NB4 (cell line): ENCODE measurements around the gene SMAD2.

Source experiments
- DNase-seq: peaks from one replicate; pipeline ENCODE4 v3.0.0; 2010; ENCODE audit warnings: low read depth
- H3K4me3 ChIP-seq: one replicate; pipeline ENCODE4 v1.5.1; 2011; ENCODE audit warnings: mild to moderate bottlenecking, low read depth, low read length, moderate library complexity
- MYC ChIP-seq: IDR thresholded peaks from 2 replicates; pipeline ENCODE4 v1.6.1; 2011; ENCODE audit warnings: low read depth, low read length
- POLR2A ChIP-seq: IDR thresholded peaks from 2 replicates; pipeline ENCODE4 v1.6.1; 2011; ENCODE audit warnings: mild to moderate bottlenecking; ENCODE audit not compliant: insufficient read length; ENCODE audit errors: extremely low read depth
- TF ChIP-seq, protein P1 (sequence below): IDR thresholded peaks from 2 replicates; pipeline ENCODE4 v1.6.1; 2011; ENCODE audit warnings: low read depth, low read length
- TF ChIP-seq, protein P2 (sequence below): IDR thresholded peaks from one replicate; pipeline ENCODE4 v1.5.1; 2012; ENCODE audit warnings: low read depth, low read length

Gene SMAD2

DNA sequence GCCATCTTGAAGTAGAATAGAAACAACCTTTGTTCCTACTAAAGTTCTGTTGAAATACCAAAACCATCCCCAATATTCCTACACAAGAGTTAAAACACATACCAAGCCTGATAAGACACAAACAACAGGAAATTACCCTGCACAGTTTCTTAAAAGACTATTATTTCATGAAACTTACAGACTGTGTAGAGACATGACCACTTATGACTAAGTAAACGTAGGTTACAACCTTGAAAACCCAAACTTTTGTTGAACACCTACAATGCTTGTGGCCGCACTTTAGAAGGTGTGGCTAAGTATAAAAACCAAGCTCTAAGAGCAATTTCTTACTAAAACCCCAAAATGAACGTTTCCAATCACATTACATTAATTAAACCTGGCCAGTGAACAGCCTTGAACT is 2.0 kb downstream of the SMAD2 start:
- DNase-seq = no peak
- H3K4me3 ChIP-seq = peak overlapping the region; percentile 92
- TF ChIP-seq, protein P1, sequence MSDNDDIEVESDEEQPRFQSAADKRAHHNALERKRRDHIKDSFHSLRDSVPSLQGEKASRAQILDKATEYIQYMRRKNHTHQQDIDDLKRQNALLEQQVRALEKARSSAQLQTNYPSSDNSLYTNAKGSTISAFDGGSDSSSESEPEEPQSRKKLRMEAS = no peak
- no peak for TF ChIP-seq POLR2A
- no peak for TF ChIP-seq MYC
- TF ChIP-seq, protein P2, sequence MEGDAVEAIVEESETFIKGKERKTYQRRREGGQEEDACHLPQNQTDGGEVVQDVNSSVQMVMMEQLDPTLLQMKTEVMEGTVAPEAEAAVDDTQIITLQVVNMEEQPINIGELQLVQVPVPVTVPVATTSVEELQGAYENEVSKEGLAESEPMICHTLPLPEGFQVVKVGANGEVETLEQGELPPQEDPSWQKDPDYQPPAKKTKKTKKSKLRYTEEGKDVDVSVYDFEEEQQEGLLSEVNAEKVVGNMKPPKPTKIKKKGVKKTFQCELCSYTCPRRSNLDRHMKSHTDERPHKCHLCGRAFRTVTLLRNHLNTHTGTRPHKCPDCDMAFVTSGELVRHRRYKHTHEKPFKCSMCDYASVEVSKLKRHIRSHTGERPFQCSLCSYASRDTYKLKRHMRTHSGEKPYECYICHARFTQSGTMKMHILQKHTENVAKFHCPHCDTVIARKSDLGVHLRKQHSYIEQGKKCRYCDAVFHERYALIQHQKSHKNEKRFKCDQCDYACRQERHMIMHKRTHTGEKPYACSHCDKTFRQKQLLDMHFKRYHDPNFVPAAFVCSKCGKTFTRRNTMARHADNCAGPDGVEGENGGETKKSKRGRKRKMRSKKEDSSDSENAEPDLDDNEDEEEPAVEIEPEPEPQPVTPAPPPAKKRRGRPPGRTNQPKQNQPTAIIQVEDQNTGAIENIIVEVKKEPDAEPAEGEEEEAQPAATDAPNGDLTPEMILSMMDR = no peak

DNA sequence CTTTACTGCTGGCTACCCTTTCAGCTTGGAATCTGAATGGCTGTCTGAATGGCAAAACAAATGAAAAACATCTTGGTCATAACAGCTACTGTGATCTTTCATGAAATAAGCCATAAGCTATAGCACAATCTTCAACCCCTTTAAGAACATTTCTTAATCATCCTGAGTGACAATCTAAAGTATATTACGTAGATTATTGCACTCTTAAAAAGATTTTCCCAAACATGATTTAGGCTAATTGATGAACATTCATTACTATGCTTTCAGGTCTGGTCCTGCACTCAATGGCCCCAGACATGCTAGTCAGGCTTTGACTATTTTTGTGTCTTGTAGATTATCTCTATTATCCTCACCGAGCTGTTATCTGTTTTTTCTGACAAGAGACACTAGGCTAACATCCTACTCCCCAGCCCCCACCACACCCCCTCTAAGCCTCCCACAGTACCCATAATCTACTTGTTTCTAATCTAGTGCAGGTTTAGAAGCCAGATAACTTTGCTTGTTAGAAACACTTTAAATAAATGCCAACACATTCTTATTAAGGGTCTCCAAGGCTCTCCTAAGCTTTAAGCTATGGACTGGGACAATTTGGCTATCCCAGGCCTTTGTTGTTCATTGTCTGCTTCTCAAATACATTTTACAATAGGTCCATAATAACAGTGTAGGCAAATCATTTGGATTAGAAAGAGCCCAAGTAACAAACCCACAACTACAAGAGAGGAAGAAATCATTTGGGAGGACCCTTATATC is 4.2 kb downstream of the SMAD2 start:
- peak overlapping the region; percentile 45 for H3K4me3 ChIP-seq
- TF ChIP-seq, protein P1 = no peak
- no peak for TF ChIP-seq MYC
- TF ChIP-seq, protein P2 = no peak
- TF ChIP-seq POLR2A = no peak
- no peak for DNase-seq

DNA sequence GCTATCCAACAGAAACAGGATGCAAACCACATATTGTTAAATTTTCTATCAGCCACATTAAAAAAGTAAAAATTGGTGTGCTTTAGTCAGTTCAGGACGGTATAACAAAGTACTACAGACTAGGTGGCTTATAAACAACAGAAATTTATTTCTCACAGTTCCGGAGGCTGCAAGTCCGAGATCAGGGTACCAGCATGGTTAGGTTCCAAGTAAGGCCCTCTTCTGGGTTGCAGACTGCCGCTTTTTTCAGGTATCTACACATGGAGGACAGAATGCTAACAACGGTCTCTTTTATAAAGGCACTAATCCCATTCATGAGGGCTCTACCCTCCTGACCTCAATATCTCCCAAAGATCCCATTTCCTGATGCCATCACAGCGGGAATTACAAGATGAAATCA is 10.5 kb downstream of the SMAD2 start:
- TF ChIP-seq MYC = no peak
- TF ChIP-seq, protein P1 = no peak
- no peak for TF ChIP-seq POLR2A
- TF ChIP-seq, protein P2 = no peak
- H3K4me3 ChIP-seq = no peak overlapping the region
- no peak for DNase-seq

DNA sequence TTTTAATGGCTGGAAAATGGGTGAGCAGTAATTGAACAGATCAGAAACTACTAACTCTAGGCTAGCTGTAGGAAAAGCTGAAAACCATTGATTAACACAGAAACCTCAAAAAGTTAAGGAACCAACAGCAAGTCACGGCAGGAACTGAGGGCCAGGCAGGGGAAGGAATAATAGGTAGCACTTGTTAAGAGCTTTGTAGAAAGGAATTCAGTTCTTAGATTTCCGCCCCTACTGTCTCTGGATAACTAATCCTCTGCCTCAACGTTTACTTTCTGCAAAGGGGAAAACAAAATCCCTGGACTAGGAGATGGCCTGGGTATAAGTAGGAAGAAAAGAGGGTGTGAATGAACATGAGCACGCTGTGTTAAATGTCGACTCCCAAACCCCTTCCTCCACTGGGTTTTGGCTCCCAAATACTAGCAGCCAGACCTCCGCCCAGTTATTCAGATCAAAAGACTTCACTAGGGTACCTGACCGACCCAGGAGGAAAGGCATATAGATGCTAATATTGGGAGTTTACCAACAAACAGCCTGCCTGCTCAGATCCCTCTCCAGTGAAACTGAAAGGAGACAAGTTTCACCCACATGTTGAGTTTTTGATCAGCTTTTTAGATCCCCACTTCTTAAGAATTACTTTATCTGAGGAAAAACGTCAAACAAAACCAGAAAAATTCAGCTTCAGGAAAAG is 12.4 kb downstream of the SMAD2 start:
- H3K4me3 ChIP-seq = no peak overlapping the region

DNA sequence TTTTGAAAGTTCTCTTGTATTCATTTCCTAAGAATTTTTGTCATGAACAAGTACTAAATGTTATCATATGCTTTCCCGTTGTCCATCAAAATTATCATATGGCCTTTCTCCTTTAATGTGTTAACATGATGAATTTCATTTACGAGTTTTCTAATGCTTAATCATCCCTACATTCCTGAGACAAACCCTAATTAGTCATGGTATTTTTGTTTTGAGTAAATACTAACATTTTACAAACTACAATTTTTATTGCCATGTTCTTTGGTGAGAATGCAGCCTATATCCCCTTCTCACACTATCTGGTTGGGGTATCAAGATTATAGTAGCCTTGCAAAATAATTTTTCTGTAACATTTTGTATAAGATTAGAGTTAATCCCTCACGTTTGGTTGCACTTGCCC is 14.5 kb downstream of the SMAD2 start:
- H3K4me3 ChIP-seq = no peak overlapping the region
- no peak for DNase-seq
- no peak for TF ChIP-seq POLR2A
- TF ChIP-seq MYC = no peak
- TF ChIP-seq, protein P2 = no peak
- TF ChIP-seq, protein P1 = no peak

More for the DNA sequence above, 12.4 kb downstream of the SMAD2 start:
- TF ChIP-seq MYC (no peak), POLR2A (no peak)
- TF ChIP-seq, protein P1 = no peak
- TF ChIP-seq, protein P2 = no peak
- no peak for DNase-seq
